Measurements from ENCODE around the gene ARHGEF17. TPM values are rescaled to one million over a fixed set of nuclear protein-coding genes. Genes with fewer than 3 reads are reported as not detected.
A peak's percentile ranks its signal among the peaks of the same experiment; 100 is the strongest.

The ARHGEF17 gene
- total RNA-seq, 1 donor from 2014 or later, result 19.2 TPM

- DNase-seq, result no peak
Measured at GRCh38 chr11:73293356-73293936, 14.6 kb upstream of the ARHGEF17 start.

GRCh38 chr11:73294604-73295003 is 13.5 kb upstream of the ARHGEF17 start:
- DNase-seq, result no peak

- no peak for DNase-seq
Measured at GRCh38 chr11:73295241-73295995, 12.7 kb upstream of the ARHGEF17 start.

- no peak for DNase-seq
Measured at GRCh38 chr11:73295996-73296318, 12.1 kb upstream of the ARHGEF17 start.

- DNase-seq, result no peak
Measured at GRCh38 chr11:73296501-73297230, 11.4 kb upstream of the ARHGEF17 start.

- no peak for DNase-seq
Measured at GRCh38 chr11:73297231-73297590, 10.9 kb upstream of the ARHGEF17 start.

GRCh38 chr11:73297702-73298101 is 10.4 kb upstream of the ARHGEF17 start:
- DNase-seq, result no peak

GRCh38 chr11:73298233-73298632 is 9.8 kb upstream of the ARHGEF17 start:
- DNase-seq, result no peak

- no peak for DNase-seq
Measured at GRCh38 chr11:73299751-73300150, 8.3 kb upstream of the ARHGEF17 start.

GRCh38 chr11:73306069-73306841 is 1.8 kb upstream of the ARHGEF17 start:
- DNase-seq, result no peak

GRCh38 chr11:73306977-73307322 is 1.1 kb upstream of the ARHGEF17 start:
- no peak for DNase-seq

GRCh38 chr11:73307323-73308002 is 613 bp upstream of the ARHGEF17 start:
- DNase-seq, result peak; percentile 87

GRCh38 chr11:73308961-73309919 is 1.2 kb downstream of the ARHGEF17 start:
- DNase-seq, result no peak

- no peak for DNase-seq
Measured at GRCh38 chr11:73310076-73310475, 2.0 kb downstream of the ARHGEF17 start.

- no peak for DNase-seq
Measured at GRCh38 chr11:73310661-73311393, 2.8 kb downstream of the ARHGEF17 start.

GRCh38 chr11:73311394-73311869 is 3.4 kb downstream of the ARHGEF17 start:
- no peak for DNase-seq

- no peak for DNase-seq
Measured at GRCh38 chr11:73312036-73312435, 4.0 kb downstream of the ARHGEF17 start.

- DNase-seq, result no peak
Measured at GRCh38 chr11:73312851-73313327, 4.8 kb downstream of the ARHGEF17 start.

GRCh38 chr11:73313652-73314051 is 5.6 kb downstream of the ARHGEF17 start:
- DNase-seq, result no peak
